Mucosa of descending colon (tissue), 3 donors: ENCODE measurements around the gene KIR2DL3. TPM values are rescaled to one million over a fixed set of nuclear protein-coding genes. Genes with fewer than 3 reads are reported as not detected.
"Not testable (repeated sequence)": the region's sequence is repeated elsewhere in the genome, so short reads cannot be mapped to it uniquely, and the experiment has no call there.

Experiments used
- ATAC-seq: fragments of 200-7000 bp; cut with Tn5 transposase; one replicate; pipeline ENCODE4 v1.9.1; 2020; ENCODE audit warnings: mild to moderate bottlenecking, moderate library complexity
- DNase-seq, 3 donors: peaks; one replicate each; pipeline ENCODE4 v3.0.0-alpha.2; 2020
- H3K36me3 ChIP-seq: fragments of 200-600 bp; one replicate; pipeline ENCODE4 v1.8.0; 2021; ENCODE audit warnings: low read depth, mild to moderate bottlenecking
- H3K4me1 ChIP-seq: fragments of 200-600 bp; one replicate; pipeline ENCODE4 v1.8.0; 2021; ENCODE audit warnings: low read depth, mild to moderate bottlenecking
- H3K4me3 ChIP-seq: fragments of 200-600 bp; one replicate; pipeline ENCODE4 v1.8.0; 2021; ENCODE audit warnings: mild to moderate bottlenecking
- H3K9me3 ChIP-seq: fragments of 200-600 bp; one replicate; pipeline ENCODE4 v1.8.0; 2021; ENCODE audit warnings: mild to moderate bottlenecking
- intact Hi-C, 2 donors: fragments of 100-400 bp; cut with DNase I in 1 of 2; cut with micrococcal nuclease in 1 of 2; formaldehyde crosslinking; loops; one replicate each; pipeline versions ENCODE4 v1.11.0 to v1.11.1; 2022; cut with DNase I, micrococcal nuclease
- total RNA-seq, 3 donors: library from RNA; stranded (reverse); fragmentation: NEBNext Ultra II Directional in 2 of 3; extraction: Animal tissue kit (Norgen Biotek cat#: 25700) in 2 of 3; gene quantifications; one replicate each; pipeline versions ENCODE4 v1.2.1 to v1.2.4, GENCODE V29; 2021 to 2023
- TF ChIP-seq, protein P1 (sequence below): fragments of 200-600 bp; IDR thresholded peaks from one replicate; pipeline ENCODE4 v1.8.0; 2022; ENCODE audit warnings: antibody characterized with exemption, mild to moderate bottlenecking
- donor health status: DM: no; HTN: no; CAD: no; lungs with moderate emphysema.
- donor health status: DM: no; HTN: no; CAD: no.
- donor health status: DM: no; HTN: yes; CAD: no.

The KIR2DL3 gene
- total RNA-seq, 3 donors from 2014 or later, result not detected

DNA sequence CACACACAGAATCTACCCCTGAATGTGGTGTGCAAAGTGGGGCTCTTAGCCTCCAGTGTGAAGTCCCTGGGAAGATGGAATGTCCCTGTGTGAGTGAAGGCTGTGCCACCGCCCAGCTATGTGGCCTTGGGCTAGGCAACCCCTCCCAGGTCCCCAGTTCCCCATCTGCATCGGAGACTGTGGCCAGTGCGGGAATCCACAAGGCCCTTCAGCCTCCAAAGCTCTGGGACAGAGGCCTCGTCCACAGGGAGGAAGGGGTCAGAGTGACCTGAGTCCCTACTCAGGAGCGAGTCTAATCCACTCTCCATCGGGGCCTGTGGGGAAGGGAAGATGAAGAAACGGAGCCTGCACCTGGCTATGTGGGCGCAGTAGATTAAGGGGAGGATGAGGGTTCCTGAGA is 33.4 kb upstream of the KIR2DL3 start:
- DNase-seq (no peak), ATAC-seq (no peak)
- Histone ChIP-seq H3K4me3 (no peak overlapping the region), H3K4me1 (no peaks in the 10 kb centered on the region), H3K36me3 (no peaks in the 10 kb centered on the region), H3K9me3 (no peaks in the 10 kb centered on the region)
- intact Hi-C loops, result no loop called here
- TF ChIP-seq, protein P1, sequence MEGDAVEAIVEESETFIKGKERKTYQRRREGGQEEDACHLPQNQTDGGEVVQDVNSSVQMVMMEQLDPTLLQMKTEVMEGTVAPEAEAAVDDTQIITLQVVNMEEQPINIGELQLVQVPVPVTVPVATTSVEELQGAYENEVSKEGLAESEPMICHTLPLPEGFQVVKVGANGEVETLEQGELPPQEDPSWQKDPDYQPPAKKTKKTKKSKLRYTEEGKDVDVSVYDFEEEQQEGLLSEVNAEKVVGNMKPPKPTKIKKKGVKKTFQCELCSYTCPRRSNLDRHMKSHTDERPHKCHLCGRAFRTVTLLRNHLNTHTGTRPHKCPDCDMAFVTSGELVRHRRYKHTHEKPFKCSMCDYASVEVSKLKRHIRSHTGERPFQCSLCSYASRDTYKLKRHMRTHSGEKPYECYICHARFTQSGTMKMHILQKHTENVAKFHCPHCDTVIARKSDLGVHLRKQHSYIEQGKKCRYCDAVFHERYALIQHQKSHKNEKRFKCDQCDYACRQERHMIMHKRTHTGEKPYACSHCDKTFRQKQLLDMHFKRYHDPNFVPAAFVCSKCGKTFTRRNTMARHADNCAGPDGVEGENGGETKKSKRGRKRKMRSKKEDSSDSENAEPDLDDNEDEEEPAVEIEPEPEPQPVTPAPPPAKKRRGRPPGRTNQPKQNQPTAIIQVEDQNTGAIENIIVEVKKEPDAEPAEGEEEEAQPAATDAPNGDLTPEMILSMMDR, result no peak

DNA sequence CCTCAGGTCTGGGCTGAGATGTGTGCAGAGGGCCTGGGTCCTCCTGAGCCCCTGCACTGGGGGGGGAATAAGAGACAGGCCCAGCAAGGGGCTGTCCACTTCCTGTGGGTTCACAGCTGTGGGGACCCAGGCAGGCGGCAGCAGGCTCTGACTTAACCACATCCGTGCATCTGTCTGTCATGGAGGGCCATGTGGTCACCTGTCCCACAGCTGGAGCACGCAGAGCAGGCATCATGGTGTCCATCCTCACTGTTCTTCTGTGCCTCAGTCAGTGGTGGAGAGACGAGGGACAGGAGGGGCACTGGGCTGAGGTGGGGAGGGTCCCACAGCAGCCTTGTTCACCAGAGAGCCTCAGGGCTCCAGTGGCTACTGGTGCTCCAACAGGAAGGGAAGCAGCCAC is 30.4 kb upstream of the KIR2DL3 start:
- Histone ChIP-seq H3K9me3 (no peaks in the 10 kb centered on the region), H3K4me1 (no peaks in the 10 kb centered on the region), H3K4me3 (no peak overlapping the region), H3K36me3 (no peaks in the 10 kb centered on the region)
- ATAC-seq (peak; percentile 67), DNase-seq (peak in 1 of 3 donors; percentile 17)
- TF ChIP-seq, protein P1, result no peak
- intact Hi-C loops, result no loop called here

DNA sequence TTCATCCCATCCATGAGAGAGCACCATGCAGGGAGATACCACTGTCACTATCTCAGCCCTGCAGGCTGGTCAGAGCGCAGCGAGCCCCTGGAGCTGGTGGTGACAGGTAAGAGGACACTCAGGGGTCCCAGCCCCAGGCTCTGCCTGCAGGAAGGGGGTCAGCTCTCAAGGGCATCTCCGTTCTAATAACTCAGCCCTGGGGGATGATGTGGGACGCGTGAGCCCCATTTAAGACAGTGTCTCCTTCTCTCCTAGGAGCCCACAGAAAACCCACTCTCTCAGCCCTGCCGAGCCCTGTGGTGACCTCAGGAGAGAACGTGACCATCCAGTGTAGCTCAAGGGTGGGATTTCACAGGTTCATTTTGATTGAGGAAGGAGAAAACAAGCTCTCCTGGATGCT is 29.5 kb upstream of the KIR2DL3 start:
- intact Hi-C loops, result no loop called here
- no peaks in the 10 kb centered on the region for H3K36me3 ChIP-seq
- H3K9me3 ChIP-seq, result no peaks in the 10 kb centered on the region
- TF ChIP-seq, protein P1, result no peak
- no peak for DNase-seq
- H3K4me3 ChIP-seq, result no peak overlapping the region
- no peaks in the 10 kb centered on the region for H3K4me1 ChIP-seq
- no peak for ATAC-seq

DNA sequence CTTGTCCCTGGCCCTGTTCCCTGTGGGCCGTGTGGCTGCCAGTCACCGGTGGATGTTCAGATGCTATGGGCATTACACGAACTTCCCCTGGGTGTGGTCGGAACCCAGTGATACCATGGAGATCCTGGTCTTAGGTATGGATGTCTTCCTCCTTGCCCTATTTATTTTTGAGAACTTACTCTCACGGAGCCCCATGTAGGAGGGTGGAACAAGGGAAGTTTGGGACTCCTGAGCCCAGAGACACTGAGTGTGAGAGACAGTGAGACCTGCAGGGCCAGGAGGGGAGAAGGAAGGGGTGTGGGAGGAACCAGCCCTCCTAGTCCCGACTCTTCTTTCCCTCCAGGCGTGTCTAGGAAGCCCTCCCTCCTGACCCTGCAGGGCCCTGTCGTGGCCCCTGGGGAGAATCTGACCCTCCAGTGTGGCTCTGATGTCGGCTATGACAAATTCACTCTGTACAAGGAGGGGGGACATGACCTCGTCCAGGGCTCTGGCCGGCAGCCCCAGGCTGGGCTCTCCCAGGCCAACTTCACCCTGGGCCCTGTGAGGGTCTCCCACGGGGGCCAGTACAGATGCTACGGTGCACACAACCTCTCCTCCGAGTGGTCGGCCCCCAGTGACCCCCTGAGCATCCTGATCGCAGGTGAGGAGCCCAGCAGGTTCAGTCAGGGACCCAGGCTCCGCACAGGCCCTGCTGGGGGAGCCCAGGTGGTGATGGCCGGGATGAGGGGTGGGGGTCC is 28.9 kb upstream of the KIR2DL3 start:
- Histone ChIP-seq H3K4me1 (no peaks in the 10 kb centered on the region), H3K9me3 (no peaks in the 10 kb centered on the region), H3K4me3 (no peak overlapping the region), H3K36me3 (no peaks in the 10 kb centered on the region)
- DNase-seq (no peak), ATAC-seq (no peak)
- TF ChIP-seq, protein P1, result no peak
- intact Hi-C loops, result no loop called here

GRCh38 chr19:54709956-54710355 is 28.4 kb upstream of the KIR2DL3 start:
- H3K36me3 ChIP-seq, H3K4me1 ChIP-seq, H3K9me3 ChIP-seq, DNase-seq, H3K4me3 ChIP-seq, intact Hi-C loops, ATAC-seq: not testable (repeated sequence)

- H3K9me3 ChIP-seq, result peaks cover 28% of the 10 kb centered on the region
- ATAC-seq (no peak), DNase-seq (no peak)
- H3K4me1 ChIP-seq, result no peaks in the 10 kb centered on the region
- TF ChIP-seq, protein P1, result no peak
- intact Hi-C loops, result no loop called here
- no peak within 1 kb of the TSS for H3K4me3 ChIP-seq
- no peaks in the 10 kb centered on the region for H3K36me3 ChIP-seq
Observed at GRCh38 chr19:54724142-54724541, 14.2 kb upstream of the KIR2DL3 start, which contains the start of gene KIR3DL3. KIR3DL3 (plus strand) TSS chr19:54724442; CDS start chr19:54724497, 55 bp downstream.
